Liver (tissue), 9 donors: Measurements from ENCODE around the gene LHPP. TPM values are rescaled to one million over a fixed set of nuclear protein-coding genes. Genes with fewer than 3 reads are reported as not detected.

Source experiments
- DNase-seq: peaks from one replicate; pipeline ENCODE4 v3.0.0-alpha.2; 2017; ENCODE audit warnings: low spot score
- H3K27ac ChIP-seq, 2 donors: one replicate each; pipeline ENCODE4 v1.7.0; 2013; ENCODE audit warnings: inconsistent platforms in 2 of 2, low read length in 2 of 2, control low read depth in 1 of 2, low read depth in 1 of 2, mild to moderate bottlenecking in 1 of 2
- H3K27me3 ChIP-seq, 4 donors: one replicate each; pipeline versions ENCODE4 v1.6.1 to v1.7.0; 2013; ENCODE audit warnings: low read length in 3 of 4, inconsistent platforms in 1 of 4, mild to moderate bottlenecking in 1 of 4, moderate library complexity in 1 of 4; ENCODE audit not compliant: control insufficient read depth in 4 of 4, insufficient read depth in 4 of 4
- H3K36me3 ChIP-seq, 4 donors: one replicate each; pipeline versions ENCODE4 v1.6.1 to v1.7.0; 2013; ENCODE audit warnings: low read length in 3 of 4, mild to moderate bottlenecking in 3 of 4, low read depth in 1 of 4, moderate library complexity in 1 of 4; ENCODE audit not compliant: control insufficient read depth in 4 of 4, insufficient read depth in 3 of 4
- H3K4me1 ChIP-seq, 4 donors: one replicate each; pipeline versions ENCODE4 v1.6.1 to v1.7.0; 2013; ENCODE audit warnings: low read length in 3 of 4, mild to moderate bottlenecking in 3 of 4, moderate library complexity in 1 of 4; ENCODE audit not compliant: control insufficient read depth in 4 of 4, insufficient read depth in 4 of 4
- H3K4me3 ChIP-seq, 3 donors: one replicate each; pipeline versions ENCODE4 v1.6.1 to v1.7.0; 2013; ENCODE audit warnings: low read length in 3 of 3, control low read depth in 1 of 3, low read depth in 1 of 3, mild to moderate bottlenecking in 1 of 3
- H3K9ac ChIP-seq, 2 donors: one replicate each; pipeline ENCODE4 v1.7.0; 2013; ENCODE audit warnings: low read length in 2 of 2, mild to moderate bottlenecking in 2 of 2, moderate library complexity in 2 of 2, control low read depth in 1 of 2, low read depth in 1 of 2
- H3K9me3 ChIP-seq, 4 donors: one replicate each; pipeline versions ENCODE4 v1.6.1 to v1.7.0; 2013; ENCODE audit warnings: low read length in 3 of 4; ENCODE audit not compliant: control insufficient read depth in 4 of 4
- CTCF ChIP-seq: fragments of 150-350 bp; IDR thresholded peaks from 2 replicates; pipeline ENCODE4 v1.5.1; 2017; ENCODE audit warnings: improper control_type of control experiment, low read depth, low read length; ENCODE audit not compliant: missing input control
- EGR1 ChIP-seq, 2 donors: IDR thresholded peaks; 2 replicates each; pipeline ENCODE4 v1.6.1; 2016 to 2018; ENCODE audit warnings: antibody characterized with exemption in 2 of 2, low read depth in 2 of 2
- FOXA1 ChIP-seq: IDR thresholded peaks from 2 replicates; pipeline ENCODE4 v1.6.1; 2016; ENCODE audit warnings: antibody characterized with exemption
- GABPA ChIP-seq, 2 donors: IDR thresholded peaks in 1 of 2; conservative IDR thresholded peaks in 1 of 2; 2 replicates each; pipeline ENCODE4 v1.6.1; 2016; ENCODE audit warnings: antibody characterized with exemption in 2 of 2, mild to moderate bottlenecking in 1 of 2, moderate library complexity in 1 of 2
- HNF4A ChIP-seq, 2 donors: conservative IDR thresholded peaks; 2 replicates each; pipeline ENCODE4 v1.6.1; 2016; ENCODE audit warnings: antibody characterized with exemption in 2 of 2, mild to moderate bottlenecking in 2 of 2
- HNF4G ChIP-seq: IDR thresholded peaks from 2 replicates; pipeline ENCODE4 v1.6.1; 2016; ENCODE audit warnings: antibody characterized with exemption
- JUND ChIP-seq, 2 donors: IDR thresholded peaks; 2 replicates each; pipeline ENCODE4 v1.6.1; 2016; ENCODE audit warnings: antibody characterized with exemption in 2 of 2
- MAX ChIP-seq: IDR thresholded peaks from 2 replicates; pipeline ENCODE4 v1.6.1; 2016; ENCODE audit warnings: antibody characterized with exemption
- NR2F2 ChIP-seq: IDR thresholded peaks from 2 replicates; pipeline ENCODE4 v1.6.1; 2016; ENCODE audit warnings: antibody characterized with exemption
- RAD21 ChIP-seq, 2 donors: IDR thresholded peaks; 2 replicates each; pipeline ENCODE4 v1.6.1; 2016; ENCODE audit warnings: antibody characterized with exemption in 2 of 2, mild to moderate bottlenecking in 2 of 2
- REST ChIP-seq: IDR thresholded peaks from 2 replicates; pipeline ENCODE4 v1.6.1; 2016; ENCODE audit warnings: antibody characterized with exemption, mild to moderate bottlenecking
- RXRA ChIP-seq, 2 donors: IDR thresholded peaks; 2 replicates each; pipeline ENCODE4 v1.6.1; 2017 to 2018; ENCODE audit warnings: antibody characterized with exemption in 2 of 2, mild to moderate bottlenecking in 1 of 2
- TAF1 ChIP-seq: conservative IDR thresholded peaks from 2 replicates; pipeline ENCODE4 v1.6.1; 2016; ENCODE audit warnings: antibody characterized with exemption, mild to moderate bottlenecking
- YY1 ChIP-seq: IDR thresholded peaks from 2 replicates; pipeline ENCODE4 v1.6.1; 2016; ENCODE audit warnings: antibody characterized with exemption, mild to moderate bottlenecking
- ZBTB33 ChIP-seq: IDR thresholded peaks from 2 replicates; pipeline ENCODE4 v1.6.1; 2016; ENCODE audit warnings: antibody characterized with exemption
- WGBS: extraction: QIAGEN DNeasy Blood & Tissue Kit; methylation state at CpG from one replicate; pipeline ENCODE4 v1.1.7; 2013; 5-methylcytosine and 5-hydroxymethylcytosine counted together
- polyA plus RNA-seq, 2 donors: library from polyadenylated mRNA; stranded (reverse) in 1 of 2; unstranded in 1 of 2; fragments of 200-250 nt in 1 of 2; fragments of >200 nt in 1 of 2; fragmentation: Nextera tagmentation in 1 of 2; extraction: Ambion mirVana in 1 of 2; gene quantifications; one replicate each; pipeline versions ENCODE4 v1.2.1 to v1.2.3, GENCODE V29; 2013 to 2015
- total RNA-seq, 2 donors: library from RNA; depleted of rRNA; stranded (reverse); fragments of >200 nt; gene quantifications; one replicate each; pipeline ENCODE4 v1.2.3, GENCODE V29; 2014
- TF ChIP-seq, protein P1 (sequence below): IDR thresholded peaks from 2 replicates; pipeline ENCODE4 v1.6.1; 2016; ENCODE audit warnings: antibody characterized with exemption
- donor health status: healthy.
- donor health status: healthy.
- donor health status: healthy.
- donor health status: healthy.
- donor health status: healthy.

Gene LHPP
- total and polyA plus RNA-seq, 4 donors = 15.9 to 39.9 (median 26.2) TPM

- no peak for TF ChIP-seq ZBTB33
Measured at GRCh38 chr10:124484031-124484430, 22.4 kb downstream of the LHPP start (continued).

DNA sequence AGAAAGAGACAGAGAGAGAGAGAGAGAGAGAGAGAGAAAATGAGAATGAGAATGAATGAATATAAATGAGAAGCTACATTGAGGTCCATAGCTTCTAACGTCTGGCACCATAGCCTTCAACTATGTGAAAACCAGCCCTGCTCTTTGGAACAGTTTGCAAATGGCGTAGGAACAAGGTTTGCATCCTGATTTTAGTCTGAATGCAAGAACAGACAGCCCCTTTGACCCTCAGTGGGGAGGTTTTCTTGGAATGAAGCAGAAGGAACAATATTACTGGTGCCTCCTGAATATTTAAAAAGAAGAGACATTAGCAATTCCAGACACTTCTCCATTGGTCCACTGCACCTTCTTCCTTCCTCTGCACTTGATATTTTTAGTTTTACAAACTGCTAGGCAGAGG, 23.0 kb downstream of the LHPP start:
- Histone ChIP-seq H3K4me1 (no peaks in the 10 kb centered on the region), H3K4me3 (no peak overlapping the region), H3K9ac (no peak overlapping the region), H3K27ac (no peak overlapping the region), H3K9me3 (no peaks in the 10 kb centered on the region), H3K36me3 (peaks cover 0 to 5% (median 3%) of the 10 kb centered on the region in 4 donors), H3K27me3 (no peaks in the 10 kb centered on the region)
- TF ChIP-seq NR2F2 (no peak), GABPA (IDR thresholded peaks at IDR 0.05 in 1 of 2, conservative IDR thresholded peaks at IDR 0.05 in 1 of 2) (no peak), REST (no peak), RXRA (IDR thresholded peaks at IDR 0.05) (no peak), CTCF (no peak), TAF1 (no peak), FOXA1 (no peak), ZBTB33 (no peak), HNF4A (conservative IDR thresholded peaks at IDR 0.05) (no peak), MAX (no peak), HNF4G (no peak), RAD21 (IDR thresholded peaks at IDR 0.05) (no peak), JUND (IDR thresholded peaks at IDR 0.05) (no peak), EGR1 (IDR thresholded peaks at IDR 0.05; ENCODE audit: low read depth in 2 of 2) (no peak), YY1 (no peak)
- TF ChIP-seq, protein P1, sequence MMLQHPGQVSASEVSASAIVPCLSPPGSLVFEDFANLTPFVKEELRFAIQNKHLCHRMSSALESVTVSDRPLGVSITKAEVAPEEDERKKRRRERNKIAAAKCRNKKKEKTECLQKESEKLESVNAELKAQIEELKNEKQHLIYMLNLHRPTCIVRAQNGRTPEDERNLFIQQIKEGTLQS = no peak
- DNase-seq = no peak
- WGBS = 90% methylated on average over 2 of the region's 2 CpGs
